Measurements from ENCODE around the gene PTPRN2.

PTPRN2 gene

DNA sequence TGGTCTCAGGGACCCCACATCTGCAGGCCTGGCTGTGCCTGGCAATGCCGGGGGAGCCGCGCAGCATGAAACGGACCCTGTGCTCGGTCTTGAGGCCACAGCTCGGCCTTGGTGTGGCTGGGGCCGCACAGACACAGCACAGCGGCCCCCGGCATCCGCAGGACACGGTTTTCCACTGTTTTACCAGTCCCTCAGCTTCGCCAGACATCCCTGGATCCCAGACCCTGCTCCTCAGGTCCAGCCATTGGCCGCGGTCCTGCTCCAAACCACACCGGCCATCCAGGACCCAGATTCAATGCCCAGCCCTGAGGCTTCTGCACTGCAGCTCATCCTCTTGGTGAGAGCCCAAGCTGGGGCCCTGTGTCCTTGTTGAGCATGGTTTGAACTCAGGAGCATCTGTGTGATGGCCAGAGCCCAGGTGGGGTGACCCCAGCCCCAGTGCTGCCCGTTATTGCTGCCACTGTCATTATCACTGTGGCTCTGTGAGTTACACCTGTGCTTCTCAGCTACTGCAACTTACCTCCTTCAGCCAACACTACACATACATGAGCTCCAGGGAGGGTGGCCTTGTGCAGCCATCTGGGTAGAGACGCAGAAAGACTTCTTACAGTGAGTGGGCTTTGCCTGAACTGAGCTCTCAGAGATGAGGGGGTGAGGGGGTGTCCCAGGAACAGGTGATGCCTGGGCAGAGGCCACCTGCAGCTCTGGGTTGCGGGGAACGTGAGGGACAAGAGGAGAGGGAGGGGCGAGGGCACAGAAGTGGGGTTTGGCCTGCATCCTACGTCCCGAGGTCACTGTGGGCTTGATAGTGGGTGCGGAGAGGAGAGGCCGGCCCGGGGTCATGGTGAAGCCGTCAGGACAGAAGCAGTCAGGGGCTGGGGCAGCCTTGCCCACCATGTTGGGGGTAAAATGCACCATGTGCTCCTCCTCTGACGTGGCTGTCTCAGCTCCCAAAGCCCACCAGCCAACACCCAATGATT lies 567.6 kb downstream of the PTPRN2 start:
- DNase-seq (ENCODE audit: insufficient read length, low spot score), result no peak
- no peak for FAIRE-seq

GRCh38 chr7:158018971-158019645 lies 568.5 kb downstream of the PTPRN2 start:
- FAIRE-seq (no peak), DNase-seq (ENCODE audit: insufficient read length, low spot score) (no peak)

DNA sequence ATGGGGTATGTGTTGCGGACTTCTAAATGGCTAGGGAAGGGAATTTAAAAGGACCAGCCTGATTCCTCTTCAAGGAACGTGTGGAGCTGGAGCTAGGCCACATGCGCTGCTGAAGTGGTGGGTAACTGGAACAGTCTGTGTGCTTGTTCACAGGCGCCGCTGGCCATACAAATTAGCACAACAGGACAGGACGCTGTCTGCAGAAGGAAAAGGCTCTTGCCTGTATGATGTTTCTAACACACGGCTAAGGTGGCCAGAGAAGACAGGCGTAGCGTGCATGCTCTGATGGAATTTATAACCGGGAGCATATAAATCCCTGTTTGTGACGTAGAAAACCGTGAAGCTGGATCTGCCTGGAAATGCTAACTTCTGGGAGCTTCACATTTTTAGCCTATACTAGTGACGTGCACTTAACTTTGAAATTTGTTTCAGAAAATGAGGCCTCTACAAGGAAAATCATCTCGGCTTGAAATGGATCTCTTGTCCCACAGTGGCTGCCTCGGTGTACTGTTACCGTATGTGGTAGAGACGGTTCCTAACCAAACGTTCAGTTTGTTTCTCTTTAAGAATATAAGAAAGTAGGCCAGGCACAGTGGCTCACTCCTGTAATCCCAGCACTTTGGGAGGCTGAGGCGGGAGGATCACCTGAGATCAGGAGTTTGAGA lies 569.4 kb downstream of the PTPRN2 start:
- FAIRE-seq, result no peak

DNA sequence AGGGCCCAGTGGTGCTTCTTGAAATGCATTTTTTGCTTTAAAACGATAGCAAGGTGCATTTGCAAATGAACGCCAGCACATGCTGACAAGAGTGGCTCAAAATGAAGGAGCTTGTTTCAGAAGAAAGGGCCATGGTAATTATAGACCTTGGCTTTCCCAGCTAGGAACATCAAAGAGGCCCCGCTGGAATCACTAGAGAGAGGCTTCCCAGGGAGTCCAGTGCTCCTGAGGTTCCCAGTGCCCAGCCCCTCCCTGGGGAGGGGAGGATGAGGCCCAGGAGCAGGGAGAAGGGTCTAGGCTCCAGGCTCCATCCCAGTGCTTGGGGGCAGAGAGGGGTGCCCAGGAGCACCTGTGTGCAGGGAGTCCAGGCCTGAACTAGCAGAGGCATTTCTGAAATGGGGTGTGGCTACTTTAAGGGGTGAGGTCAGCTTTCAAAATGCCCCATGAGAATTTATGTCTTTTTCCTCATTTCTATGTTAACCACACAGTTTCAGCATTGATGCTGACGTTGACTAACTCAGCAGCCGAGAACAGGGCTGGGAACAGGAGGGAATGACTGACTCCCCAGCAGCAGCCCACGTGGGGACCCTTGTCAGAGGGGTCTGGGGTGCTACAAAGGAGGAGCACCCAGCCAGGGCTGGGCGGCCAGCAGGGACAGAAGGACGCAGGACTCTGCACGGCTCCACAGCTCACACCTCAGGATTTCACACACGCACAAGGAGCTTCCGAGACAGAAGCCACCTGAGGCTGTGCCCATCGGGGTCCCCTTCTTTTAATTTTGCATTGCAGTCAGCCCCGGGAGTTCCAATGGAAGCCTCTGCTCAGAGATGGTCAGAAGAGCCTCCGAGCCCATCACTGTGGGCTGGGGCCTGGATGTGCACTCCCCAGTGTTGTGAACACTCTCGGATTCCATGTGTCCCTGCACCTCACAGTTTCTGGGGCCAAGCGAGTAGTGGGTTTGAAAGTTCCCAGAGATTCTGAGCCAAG lies 570.2 kb downstream of the PTPRN2 start:
- DNase-seq (ENCODE audit: insufficient read length, low spot score) (no peak), FAIRE-seq (no peak)

More for the DNA sequence above, 569.4 kb downstream of the PTPRN2 start:
- no peak for DNase-seq (ENCODE audit: insufficient read length, low spot score)

- no peak for FAIRE-seq
- no peak for DNase-seq (ENCODE audit: insufficient read length, low spot score)
Observed at GRCh38 chr7:158016180-158017097, 571.2 kb downstream of the PTPRN2 start.

DNA sequence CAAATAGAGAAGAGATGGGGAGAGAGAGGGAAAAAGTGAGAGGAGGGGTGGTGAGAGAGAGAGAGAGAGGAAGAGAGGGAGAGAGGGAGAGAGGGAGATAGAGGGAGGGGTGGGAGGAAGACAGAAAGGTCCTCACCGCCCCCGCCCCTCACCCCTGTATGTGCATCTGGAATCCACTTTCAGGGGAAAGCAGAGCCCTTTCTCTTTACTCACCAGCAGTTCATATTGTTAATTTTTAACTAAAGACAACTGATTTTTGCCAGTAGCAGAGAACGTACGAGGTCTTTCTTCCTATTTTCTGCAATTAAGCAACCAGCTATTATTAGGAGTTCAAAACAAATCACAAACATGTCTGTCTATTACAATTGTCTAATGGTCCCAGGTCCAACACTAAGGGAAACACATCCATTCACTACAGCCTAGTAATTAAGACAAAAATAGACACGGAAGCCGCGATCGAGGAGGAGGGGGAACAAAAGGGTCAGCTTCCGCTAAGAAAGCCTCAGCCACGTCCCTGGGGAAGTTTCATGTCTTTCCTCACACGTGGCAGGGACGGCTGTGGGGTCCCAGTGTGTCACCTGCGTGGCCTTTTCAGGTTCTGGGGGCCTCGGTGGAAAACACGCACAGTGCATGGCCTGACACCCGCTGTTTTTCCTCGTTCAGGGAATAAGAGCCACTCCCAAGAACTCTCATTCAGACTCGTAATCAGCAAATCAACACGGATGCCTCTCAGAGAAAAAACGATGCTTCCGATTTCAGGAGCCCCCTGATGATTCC lies 572.0 kb downstream of the PTPRN2 start:
- DNase-seq (ENCODE audit: insufficient read length, low spot score), result no peak
- FAIRE-seq, result no peak

- DNase-seq (ENCODE audit: insufficient read length, low spot score) (no peak), FAIRE-seq (no peak)
Observed at GRCh38 chr7:158014976-158015375, 572.6 kb downstream of the PTPRN2 start.

DNA sequence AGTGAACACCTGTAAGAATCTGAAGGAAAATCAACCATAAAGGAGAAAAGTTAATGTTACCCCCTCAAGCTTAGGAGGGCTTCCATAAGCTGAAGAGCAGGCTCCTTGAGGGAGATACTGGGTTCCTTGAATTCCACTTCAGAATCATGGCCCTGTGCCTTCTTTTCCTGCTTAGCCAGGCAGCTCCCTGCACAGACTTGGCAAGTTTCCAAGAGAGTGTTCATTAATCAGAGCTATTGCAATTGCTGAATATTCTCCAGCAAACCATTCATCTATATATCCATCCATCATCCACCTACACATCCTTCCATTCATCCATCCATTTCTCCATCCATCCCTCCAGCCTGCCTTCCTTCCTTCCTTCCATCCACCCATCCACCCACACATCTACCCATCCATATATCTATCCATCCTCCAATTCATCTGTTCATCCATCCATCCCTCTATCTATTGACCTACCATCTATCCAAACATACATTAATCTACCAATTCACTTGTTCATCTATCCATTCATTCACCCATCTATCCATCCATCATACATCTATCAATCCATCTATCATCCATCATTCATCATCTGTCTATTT lies 574.4 kb downstream of the PTPRN2 start:
- no peak for FAIRE-seq
- no peak for DNase-seq (ENCODE audit: insufficient read length, low spot score)

GRCh38 chr7:158011941-158012340 lies 575.7 kb downstream of the PTPRN2 start:
- no peak for DNase-seq (ENCODE audit: insufficient read length, low spot score)
- FAIRE-seq, result no peak

- FAIRE-seq (no peak), DNase-seq (ENCODE audit: insufficient read length, low spot score) (no peak)
Observed at GRCh38 chr7:158010961-158011693, 576.5 kb downstream of the PTPRN2 start.

- FAIRE-seq (no peak), DNase-seq (ENCODE audit: insufficient read length, low spot score) (no peak)
Observed at GRCh38 chr7:158009886-158010285, 577.7 kb downstream of the PTPRN2 start.

- DNase-seq (ENCODE audit: insufficient read length, low spot score), result no peak
- no peak for FAIRE-seq
Observed at GRCh38 chr7:158008267-158008666, 579.4 kb downstream of the PTPRN2 start.

- DNase-seq (ENCODE audit: insufficient read length, low spot score) (no peak), FAIRE-seq (peak; percentile 31)
Observed at GRCh38 chr7:158007697-158008257, 579.8 kb downstream of the PTPRN2 start.

GRCh38 chr7:158006841-158007696 lies 580.6 kb downstream of the PTPRN2 start:
- no peak for FAIRE-seq
- no peak for DNase-seq (ENCODE audit: insufficient read length, low spot score)

DNA sequence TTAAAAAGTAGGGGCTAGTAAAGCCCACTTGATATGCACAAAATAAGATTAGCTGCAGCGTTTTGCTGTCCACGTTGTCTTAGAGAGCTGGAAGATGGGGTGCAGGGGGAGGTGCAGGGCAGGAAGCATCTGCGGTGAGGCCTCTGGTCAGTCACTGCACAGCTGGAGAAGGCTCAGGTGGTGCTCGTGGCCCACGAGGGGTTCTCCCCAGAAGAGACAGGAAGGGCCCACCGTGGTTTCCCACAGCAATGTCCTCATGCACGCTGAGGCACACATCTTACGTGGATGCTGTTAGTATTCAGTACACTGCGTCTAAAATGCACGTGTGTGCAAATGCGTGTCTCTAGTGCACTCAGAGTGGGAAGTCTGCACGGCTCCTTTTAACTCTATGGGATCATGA lies 582.1 kb downstream of the PTPRN2 start:
- FAIRE-seq (no peak), DNase-seq (ENCODE audit: insufficient read length, low spot score) (no peak)

DNA sequence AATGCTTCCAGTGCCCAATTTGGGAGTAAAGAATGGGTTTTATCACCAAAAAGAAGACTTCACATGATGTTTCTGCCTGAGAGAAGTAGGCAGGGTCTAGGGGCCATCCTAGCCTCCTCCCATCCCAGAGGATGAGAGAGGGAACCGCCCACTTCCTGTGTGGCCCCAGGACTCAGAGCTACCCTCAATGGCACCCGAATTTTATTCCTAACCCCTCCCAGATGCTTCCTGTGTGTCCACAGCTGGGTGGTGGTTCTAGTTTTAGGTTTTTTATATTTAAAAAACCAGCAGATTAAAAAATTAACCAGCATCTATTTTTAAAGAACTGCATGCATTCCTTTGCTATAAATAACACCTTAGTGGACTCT lies 583.5 kb downstream of the PTPRN2 start:
- DNase-seq (ENCODE audit: insufficient read length, low spot score), result no peak
- FAIRE-seq, result no peak
